ENCODE data around the gene MUC21.

Gene MUC21

GRCh38 chr6:30983439-30983838, at the start of gene MUC21:
Gene MUC21 (plus strand): TSS chr6:30983718. CDS start chr6:30983959, 241 bp downstream.
- no peak for DNase-seq
- intact Hi-C loops (cut with DNase I) = no loop called here

DNA sequence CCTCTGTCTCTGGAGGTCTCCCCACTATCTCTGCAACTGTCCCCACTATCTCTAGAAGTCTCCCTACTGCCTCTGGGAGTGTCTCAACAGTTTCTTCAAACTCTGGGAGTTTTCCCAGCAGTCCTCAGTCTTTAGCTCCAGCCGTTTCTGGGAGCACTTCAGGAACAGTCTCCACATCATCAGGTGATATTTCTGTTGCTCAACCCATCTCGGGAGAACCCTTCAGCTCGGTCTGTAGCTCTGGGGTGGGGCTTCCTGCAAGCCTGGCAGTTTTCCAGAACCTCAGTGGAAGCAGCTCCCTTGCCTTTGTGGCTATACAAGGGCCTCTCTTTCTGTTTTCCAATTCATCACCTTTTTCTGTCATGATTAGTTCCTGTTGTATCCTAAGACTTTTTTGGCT, 48.5 kb upstream of the MUC21 start:
- DNase-seq = no peak
- intact Hi-C loops (cut with DNase I) = no loop called here

DNA sequence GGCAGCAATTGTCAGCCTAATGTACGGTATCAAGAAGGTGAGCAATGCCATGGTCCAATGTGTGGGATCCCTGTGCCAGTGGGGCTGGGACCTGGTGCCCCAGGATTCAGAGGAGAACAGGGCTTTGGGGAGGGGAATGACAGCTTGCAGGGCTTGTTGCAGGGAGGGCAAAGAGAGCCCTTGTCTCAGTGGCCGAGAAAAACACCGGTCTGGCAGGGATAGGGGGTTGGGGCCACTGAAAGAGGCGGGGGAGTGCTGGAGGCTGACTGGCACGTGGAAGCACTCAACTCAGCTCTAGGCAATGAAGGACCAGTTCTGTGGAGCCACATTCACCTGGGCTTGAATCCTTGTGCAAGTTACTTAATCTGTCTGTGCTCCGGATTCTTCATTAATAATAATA, 46.3 kb upstream of the MUC21 start:
- DNase-seq = no peak
- intact Hi-C loops (cut with DNase I) = no loop called here

DNA sequence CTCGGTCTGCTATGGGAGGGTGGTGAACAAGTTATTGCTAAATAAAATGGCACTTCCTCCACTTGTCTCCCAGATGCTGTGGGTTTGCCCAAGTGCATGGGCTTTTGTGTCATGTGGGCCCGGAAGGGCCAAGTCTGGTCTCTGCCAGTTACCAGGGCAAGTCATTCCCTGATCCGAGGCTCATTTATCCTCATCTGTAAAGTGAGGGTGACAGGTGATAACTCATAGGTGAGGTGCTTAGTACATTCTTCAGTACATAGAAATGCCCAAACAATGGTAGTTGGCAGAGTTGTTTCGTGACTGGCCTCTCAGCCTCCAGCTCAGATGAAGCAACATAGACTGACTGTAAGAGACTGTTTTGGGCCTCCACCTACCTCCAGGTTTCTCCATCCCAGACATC, 44.8 kb upstream of the MUC21 start:
- intact Hi-C loops (cut with DNase I) = no loop called here
- DNase-seq = no peak

GRCh38 chr6:30939473-30939872, 44.0 kb upstream of the MUC21 start:
- no peak for DNase-seq
- intact Hi-C loops (cut with DNase I) = no loop called here

GRCh38 chr6:30940361-30940986, 43.0 kb upstream of the MUC21 start, which contains the start of gene MUCL3:
Gene MUCL3 (plus strand): TSS chr6:30940973. CDS start chr6:30941000, 27 bp downstream.
- no peak for DNase-seq
- intact Hi-C loops (cut with DNase I) = no loop called here

DNA sequence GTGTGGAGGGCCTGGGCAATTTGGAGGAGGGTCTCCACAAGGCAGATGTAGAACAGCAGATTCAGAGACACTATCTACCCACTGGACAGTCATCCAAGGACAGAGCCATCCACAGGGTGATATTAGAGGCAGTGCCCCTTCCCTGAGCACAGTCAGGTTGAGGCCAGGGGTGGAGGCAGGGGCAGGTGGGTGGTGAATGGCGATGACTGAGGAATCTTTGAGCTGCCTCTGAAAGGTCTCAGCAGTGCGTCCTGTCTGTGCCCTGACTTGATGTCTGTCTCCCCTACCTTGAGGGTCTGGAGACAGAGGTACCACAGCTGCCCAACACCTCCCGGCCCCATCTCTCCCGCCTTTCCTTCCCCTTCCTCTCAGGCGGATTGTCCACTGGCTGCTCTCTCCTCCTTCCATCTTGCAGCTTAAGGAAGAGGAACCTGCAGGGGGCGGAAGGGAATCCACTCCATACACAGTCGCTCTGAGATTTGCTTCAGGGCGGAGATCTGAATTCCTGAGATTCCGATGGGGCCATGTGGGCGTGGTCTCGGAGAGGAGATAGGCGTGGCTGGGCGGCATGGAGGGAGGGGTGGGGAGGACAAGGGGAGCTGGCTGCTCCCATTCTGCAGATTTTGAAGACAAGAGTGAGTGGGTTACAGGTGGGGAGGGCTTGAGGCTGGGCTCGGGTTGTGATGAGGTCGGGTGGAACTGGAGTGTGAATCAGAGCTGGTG, 41.0 kb upstream of the MUC21 start:
- DNase-seq = peak in 22 of 42 donors; percentile 5 to 63 (median 22)
- intact Hi-C loops (cut with DNase I) = no loop called here

GRCh38 chr6:30944051-30944450, 39.5 kb upstream of the MUC21 start:
- intact Hi-C loops (cut with DNase I) = no loop called here
- no peak for DNase-seq

DNA sequence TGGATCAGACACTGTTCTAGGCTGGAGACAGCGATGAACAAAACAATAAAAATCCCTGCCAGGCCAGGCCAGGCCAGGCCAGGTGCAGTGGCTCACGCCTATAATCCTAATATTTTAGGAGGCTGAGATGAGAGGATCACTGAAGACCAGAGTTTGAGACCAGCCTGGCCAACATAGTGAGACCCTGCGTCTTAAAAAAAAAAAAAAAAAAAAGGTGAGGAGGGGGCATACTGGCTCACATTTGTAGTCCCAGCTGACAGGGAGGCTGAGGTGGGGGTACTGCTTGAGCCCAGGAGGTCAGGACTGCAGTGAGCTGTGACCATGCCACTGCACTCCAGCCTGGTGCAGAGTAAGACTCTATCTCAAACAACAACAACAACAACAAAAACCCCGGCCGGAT, 38.2 kb upstream of the MUC21 start:
- DNase-seq = no peak

DNA sequence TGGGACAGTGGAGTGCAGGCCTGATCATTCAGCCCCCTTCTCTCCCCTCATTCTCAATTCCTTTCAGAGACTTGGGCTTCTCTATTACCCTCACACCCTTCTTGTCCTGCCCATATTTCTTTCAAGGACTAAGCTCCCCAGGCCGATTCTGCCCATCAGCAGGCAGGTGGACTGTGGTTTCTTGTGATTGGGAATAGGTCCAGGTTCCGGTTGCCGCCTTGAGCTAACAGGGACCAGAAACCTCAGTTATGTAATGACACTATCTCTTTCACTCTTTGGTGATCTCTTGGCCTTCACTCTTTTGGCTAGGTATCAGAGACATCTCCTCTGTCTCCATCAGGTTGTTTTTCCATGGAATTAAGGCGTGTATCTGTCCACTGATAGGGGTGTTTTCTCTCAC, 36.3 kb upstream of the MUC21 start:
- intact Hi-C loops (cut with DNase I) = no loop called here
- no peak for DNase-seq

More for the DNA sequence above, 38.2 kb upstream of the MUC21 start:
- intact Hi-C loops (cut with DNase I) = no loop called here

DNA sequence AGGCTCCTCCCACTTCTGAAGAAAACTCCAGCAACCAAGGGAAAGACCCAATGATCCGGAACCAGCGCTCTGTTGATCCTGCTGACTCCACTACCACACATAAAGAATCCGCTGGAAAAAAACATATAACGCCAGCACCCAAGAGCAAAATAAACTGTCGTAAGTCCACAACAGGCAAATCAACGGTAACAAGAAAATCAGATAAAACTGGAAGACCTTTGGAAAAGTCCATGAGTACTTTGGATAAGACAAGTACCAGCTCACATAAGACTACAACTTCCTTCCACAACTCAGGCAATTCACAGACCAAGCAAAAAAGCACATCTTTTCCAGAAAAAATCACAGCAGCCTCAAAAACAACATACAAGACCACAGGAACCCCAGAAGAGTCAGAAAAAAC, 34.7 kb upstream of the MUC21 start:
- intact Hi-C loops (cut with DNase I) = no loop called here
- DNase-seq = no peak

- intact Hi-C loops (cut with DNase I) = no loop called here
- no peak for DNase-seq
These were observed 31.5 kb upstream of the MUC21 start for GRCh38 chr6:30951907-30952469.

- intact Hi-C loops (cut with DNase I) = no loop called here
- no peak for DNase-seq
These were observed 28.7 kb upstream of the MUC21 start for GRCh38 chr6:30954631-30955366.

DNA sequence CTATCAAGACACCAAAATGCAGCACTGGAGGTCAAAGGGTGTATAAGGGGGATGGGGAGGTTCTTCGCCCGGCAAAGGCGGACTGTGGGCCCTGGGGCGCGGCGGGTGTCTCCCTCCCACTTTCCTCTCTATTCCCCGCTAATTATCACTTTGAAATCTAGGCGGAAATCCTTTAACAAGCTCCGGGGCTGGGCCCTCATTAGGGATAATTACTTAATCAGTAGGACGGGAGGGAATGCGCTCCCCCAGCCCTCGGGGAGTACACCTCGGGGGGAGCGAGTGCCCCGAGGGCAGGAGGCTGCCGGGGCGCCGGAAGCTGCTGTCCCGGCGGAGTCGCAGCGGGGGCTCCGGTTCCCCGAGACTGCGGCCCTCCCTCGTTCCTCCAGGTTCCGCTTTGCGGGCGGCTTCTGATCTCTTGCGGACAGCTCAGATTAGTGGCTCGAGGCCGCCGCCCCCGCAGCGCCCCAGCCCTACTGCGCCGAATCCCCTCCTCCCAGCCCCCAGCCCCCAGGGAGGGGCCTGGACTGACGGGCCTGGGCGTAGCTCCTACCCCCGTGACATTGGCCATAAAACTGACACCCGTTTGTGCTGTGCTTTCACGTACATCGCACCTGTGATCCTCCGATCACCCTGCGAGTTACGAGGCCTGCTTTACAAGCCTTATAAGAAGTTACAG, 28.0 kb upstream of the MUC21 start:
- peak; percentile 5 to 84 (median 60) for DNase-seq
- intact Hi-C loops (cut with DNase I) = no loop called here

- DNase-seq = no peak
- intact Hi-C loops (cut with DNase I) = no loop called here
These were observed 25.8 kb upstream of the MUC21 start for GRCh38 chr6:30957716-30958115.

GRCh38 chr6:30960907-30961673, 22.4 kb upstream of the MUC21 start:
- intact Hi-C loops (cut with DNase I) = no loop called here
- DNase-seq = no peak

GRCh38 chr6:30962716-30963115, 20.8 kb upstream of the MUC21 start:
- intact Hi-C loops (cut with DNase I) = no loop called here
- DNase-seq = no peak

GRCh38 chr6:30963641-30964040, 19.9 kb upstream of the MUC21 start:
- peak in 28 of 42 donors; percentile 6 to 75 (median 42) for DNase-seq
- intact Hi-C loops (cut with DNase I) = no loop called here

GRCh38 chr6:30964075-30964474, 19.4 kb upstream of the MUC21 start:
- intact Hi-C loops (cut with DNase I) = no loop called here
- DNase-seq = no peak
